Ishikawa (cell line): ENCODE data around the gene AHI1.

Experiments used
- CEBPB ChIP-seq: IDR thresholded peaks from 2 replicates; pipeline ENCODE4 v1.6.1; 2012
- CREB1 ChIP-seq: IDR thresholded peaks from 2 replicates; pipeline ENCODE4 v1.6.1; 2012; ENCODE audit warnings: low read depth
- EGR1 ChIP-seq: IDR thresholded peaks from 2 replicates; pipeline ENCODE4 v1.6.1; 2012
- EP300 ChIP-seq: IDR thresholded peaks from 2 replicates; pipeline ENCODE4 v1.6.1; 2012; ENCODE audit warnings: borderline replicate concordance
- FOXM1 ChIP-seq: IDR thresholded peaks from 2 replicates; pipeline ENCODE4 v1.6.1; 2012; ENCODE audit warnings: low read depth, borderline replicate concordance
- NFIC ChIP-seq: IDR thresholded peaks from 2 replicates; pipeline ENCODE4 v1.6.1; 2012
- RAD21 ChIP-seq: IDR thresholded peaks from 2 replicates; pipeline ENCODE4 v1.6.1; 2012; ENCODE audit warnings: low read depth
- TAF1 ChIP-seq: IDR thresholded peaks from 2 replicates; pipeline ENCODE4 v1.6.1; 2012; ENCODE audit warnings: low read depth, mild to moderate bottlenecking
- TCF12 ChIP-seq: IDR thresholded peaks from 2 replicates; pipeline ENCODE4 v1.6.1; 2012; ENCODE audit warnings: low read depth
- TEAD4 ChIP-seq: IDR thresholded peaks from 2 replicates; pipeline ENCODE4 v1.6.1; 2012
- YY1 ChIP-seq: IDR thresholded peaks from 2 replicates; pipeline ENCODE4 v1.6.1; 2012; ENCODE audit warnings: low read depth
- ZBTB7A ChIP-seq: IDR thresholded peaks from 2 replicates; pipeline ENCODE4 v1.6.1; 2012; ENCODE audit warnings: low read depth
- TF ChIP-seq, protein P1 (sequence below): IDR thresholded peaks from 2 replicates; pipeline ENCODE4 v1.6.1; 2012; ENCODE audit warnings: low read depth, mild to moderate bottlenecking
- TF ChIP-seq, protein P2 (sequence below): IDR thresholded peaks from 2 replicates; pipeline ENCODE4 v1.6.1; 2012
- TF ChIP-seq, protein P3 (sequence below): IDR thresholded peaks from 2 replicates; pipeline ENCODE4 v1.6.1; 2012

AHI1 gene

DNA sequence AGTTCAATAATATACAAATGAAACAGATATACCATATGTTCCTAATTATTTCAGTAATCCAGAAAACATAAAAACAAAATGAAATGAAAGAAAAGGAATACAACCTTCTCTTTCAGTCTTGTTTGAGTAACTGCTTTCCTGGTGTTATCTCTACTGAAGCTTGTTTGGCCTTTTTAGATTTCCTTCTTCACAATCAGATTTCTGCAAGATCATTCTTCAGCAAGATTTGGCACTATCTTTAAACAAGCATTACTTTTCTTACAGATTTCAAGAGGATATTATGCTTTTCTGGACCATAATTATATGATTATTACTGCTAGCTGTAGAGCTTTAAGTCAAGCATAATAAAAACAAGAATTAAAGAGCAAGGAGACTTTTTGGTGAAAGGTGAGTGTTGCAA is 196.2 kb downstream of the AHI1 start:
- TF ChIP-seq NFIC (no peak), ZBTB7A (no peak), RAD21 (no peak), EGR1 (no peak), FOXM1 (no peak), TEAD4 (no peak), CEBPB (no peak), YY1 (no peak), TCF12 (no peak), TAF1 (no peak), CREB1 (no peak), EP300 (no peak)
- TF ChIP-seq, protein P1, sequence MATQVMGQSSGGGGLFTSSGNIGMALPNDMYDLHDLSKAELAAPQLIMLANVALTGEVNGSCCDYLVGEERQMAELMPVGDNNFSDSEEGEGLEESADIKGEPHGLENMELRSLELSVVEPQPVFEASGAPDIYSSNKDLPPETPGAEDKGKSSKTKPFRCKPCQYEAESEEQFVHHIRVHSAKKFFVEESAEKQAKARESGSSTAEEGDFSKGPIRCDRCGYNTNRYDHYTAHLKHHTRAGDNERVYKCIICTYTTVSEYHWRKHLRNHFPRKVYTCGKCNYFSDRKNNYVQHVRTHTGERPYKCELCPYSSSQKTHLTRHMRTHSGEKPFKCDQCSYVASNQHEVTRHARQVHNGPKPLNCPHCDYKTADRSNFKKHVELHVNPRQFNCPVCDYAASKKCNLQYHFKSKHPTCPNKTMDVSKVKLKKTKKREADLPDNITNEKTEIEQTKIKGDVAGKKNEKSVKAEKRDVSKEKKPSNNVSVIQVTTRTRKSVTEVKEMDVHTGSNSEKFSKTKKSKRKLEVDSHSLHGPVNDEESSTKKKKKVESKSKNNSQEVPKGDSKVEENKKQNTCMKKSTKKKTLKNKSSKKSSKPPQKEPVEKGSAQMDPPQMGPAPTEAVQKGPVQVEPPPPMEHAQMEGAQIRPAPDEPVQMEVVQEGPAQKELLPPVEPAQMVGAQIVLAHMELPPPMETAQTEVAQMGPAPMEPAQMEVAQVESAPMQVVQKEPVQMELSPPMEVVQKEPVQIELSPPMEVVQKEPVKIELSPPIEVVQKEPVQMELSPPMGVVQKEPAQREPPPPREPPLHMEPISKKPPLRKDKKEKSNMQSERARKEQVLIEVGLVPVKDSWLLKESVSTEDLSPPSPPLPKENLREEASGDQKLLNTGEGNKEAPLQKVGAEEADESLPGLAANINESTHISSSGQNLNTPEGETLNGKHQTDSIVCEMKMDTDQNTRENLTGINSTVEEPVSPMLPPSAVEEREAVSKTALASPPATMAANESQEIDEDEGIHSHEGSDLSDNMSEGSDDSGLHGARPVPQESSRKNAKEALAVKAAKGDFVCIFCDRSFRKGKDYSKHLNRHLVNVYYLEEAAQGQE, result no peak
- TF ChIP-seq, protein P2, sequence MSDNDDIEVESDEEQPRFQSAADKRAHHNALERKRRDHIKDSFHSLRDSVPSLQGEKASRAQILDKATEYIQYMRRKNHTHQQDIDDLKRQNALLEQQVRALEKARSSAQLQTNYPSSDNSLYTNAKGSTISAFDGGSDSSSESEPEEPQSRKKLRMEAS, result no peak
- TF ChIP-seq, protein P3, sequence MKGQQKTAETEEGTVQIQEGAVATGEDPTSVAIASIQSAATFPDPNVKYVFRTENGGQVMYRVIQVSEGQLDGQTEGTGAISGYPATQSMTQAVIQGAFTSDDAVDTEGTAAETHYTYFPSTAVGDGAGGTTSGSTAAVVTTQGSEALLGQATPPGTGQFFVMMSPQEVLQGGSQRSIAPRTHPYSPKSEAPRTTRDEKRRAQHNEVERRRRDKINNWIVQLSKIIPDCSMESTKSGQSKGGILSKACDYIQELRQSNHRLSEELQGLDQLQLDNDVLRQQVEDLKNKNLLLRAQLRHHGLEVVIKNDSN, result no peak

DNA sequence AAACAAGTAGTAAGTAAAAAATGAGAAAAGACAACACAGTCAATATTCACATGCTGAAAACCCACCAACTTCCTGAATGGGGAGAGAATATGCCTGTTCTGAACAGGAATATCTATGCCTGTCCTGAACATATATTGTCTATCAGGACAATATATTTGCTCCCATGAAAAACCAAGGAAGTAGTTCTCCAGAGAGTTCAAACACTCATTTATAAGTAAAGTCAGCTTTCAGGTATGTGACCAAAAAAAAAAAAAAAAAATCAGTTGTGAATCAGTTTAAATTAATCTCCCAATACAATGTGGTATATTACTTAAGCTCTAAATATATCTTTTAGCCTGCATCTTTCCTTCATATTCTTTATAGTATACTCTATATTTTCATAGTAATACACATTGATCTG is 197.0 kb downstream of the AHI1 start:
- TF ChIP-seq EGR1, result no peak
- TF ChIP-seq TAF1, result no peak
- TF ChIP-seq CREB1, result no peak
- no peak for TF ChIP-seq YY1
- TF ChIP-seq, protein P3, result no peak
- no peak for TF ChIP-seq TCF12

DNA sequence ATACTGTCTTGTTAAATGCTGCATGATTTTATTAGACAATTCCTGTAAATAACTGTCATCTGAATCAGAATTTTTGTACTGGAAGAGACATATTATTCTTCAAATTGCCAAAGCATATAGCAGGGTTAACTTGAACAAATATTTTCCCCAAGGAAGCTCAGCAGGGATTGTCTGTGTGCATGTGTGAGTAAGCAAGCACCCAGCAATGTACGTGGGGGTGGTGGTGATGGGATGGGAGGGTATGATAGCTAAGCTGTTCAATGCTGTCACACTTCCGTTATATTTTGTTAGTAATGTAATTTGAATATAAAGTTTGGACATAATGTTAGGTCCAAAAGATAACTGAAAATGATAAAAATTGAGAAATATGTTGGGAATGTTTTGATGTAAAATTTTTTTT is 198.3 kb downstream of the AHI1 start:
- TF ChIP-seq ZBTB7A, result no peak
- TF ChIP-seq YY1, result no peak
- TF ChIP-seq TAF1, result no peak

DNA sequence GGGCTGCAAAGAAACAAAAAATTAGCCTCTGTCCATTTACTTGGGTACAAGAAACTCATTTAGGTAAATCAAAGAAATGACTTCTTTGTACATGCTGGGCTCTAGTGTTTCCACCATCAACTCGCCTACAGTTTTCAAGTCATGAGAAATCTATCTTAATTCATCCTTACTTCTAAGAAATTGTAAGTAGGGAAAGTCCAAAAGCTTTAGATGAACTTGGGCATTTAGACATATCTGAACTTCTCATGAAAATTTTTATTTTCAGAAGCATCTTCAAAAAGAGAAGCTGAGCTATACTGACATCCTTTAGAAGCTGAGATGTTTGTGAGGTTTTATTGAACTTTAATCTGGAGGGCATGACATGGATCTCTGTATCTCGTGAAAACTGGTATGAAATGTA is 199.1 kb downstream of the AHI1 start:
- no peak for TF ChIP-seq RAD21
- no peak for TF ChIP-seq EP300
- no peak for TF ChIP-seq TAF1
- TF ChIP-seq, protein P3, result no peak
- TF ChIP-seq, protein P1, result no peak
- no peak for TF ChIP-seq TCF12
- no peak for TF ChIP-seq CEBPB
- TF ChIP-seq, protein P2, result no peak
- TF ChIP-seq YY1, result no peak
- no peak for TF ChIP-seq ZBTB7A
- no peak for TF ChIP-seq FOXM1
- no peak for TF ChIP-seq CREB1
- TF ChIP-seq TEAD4, result no peak

DNA sequence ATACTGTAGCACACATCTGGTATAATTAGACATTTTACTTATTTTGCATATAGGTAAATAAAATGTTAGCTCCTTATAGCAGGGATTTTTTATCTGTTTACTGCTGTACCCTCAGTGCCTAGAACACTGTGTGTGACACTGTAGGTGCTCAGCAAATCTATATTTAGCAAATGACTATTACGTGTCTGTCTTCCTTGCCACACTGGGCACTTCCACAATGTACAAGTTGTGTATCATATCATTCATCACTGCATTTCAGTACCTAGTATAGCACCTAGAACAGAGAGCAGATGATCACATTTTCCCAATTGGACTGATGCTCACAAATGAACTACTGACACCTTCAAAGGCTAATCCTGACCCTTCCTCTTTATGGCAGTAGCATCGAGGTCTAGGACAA is 200.8 kb downstream of the AHI1 start:
- TF ChIP-seq ZBTB7A, result no peak
- TF ChIP-seq, protein P3, result no peak
- TF ChIP-seq YY1, result no peak

DNA sequence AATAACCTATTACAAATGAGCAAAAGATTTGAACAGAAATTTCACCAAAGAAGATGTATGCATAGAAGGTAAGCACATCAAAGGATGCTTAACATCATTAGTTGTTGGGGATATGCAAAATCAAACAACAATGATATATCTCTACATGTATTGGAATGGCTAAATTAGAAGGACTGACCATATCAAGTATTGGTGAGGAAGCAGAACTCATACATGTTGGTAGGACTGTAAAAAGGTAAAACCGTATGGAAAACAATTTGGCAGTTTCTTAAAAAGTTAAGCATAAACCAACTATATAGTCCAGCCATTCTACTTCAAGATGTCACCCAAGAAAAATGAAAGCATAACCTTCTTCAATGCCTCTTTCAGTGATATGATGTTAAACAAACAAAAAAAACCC is 202.5 kb downstream of the AHI1 start:
- no peak for TF ChIP-seq ZBTB7A
